H9 (cell line): ENCODE measurements around the gene SOX30. TPM values are rescaled to one million over a fixed set of nuclear protein-coding genes. Genes with fewer than 3 reads are reported as not detected.

Experiments used
- DNase-seq: peaks from one replicate; pipeline ENCODE4 v3.0.0-alpha.2; 2017
- H2AFZ ChIP-seq: one replicate; pipeline ENCODE4 v1.6.1; 2013; ENCODE audit warnings: mild to moderate bottlenecking, low read length, control low read depth, moderate library complexity
- H2AK5ac ChIP-seq: 2 replicates; pipeline ENCODE4 v1.6.1; 2013; ENCODE audit warnings: low read length, control low read depth, mixed read lengths; ENCODE audit not compliant: insufficient read length
- H2BK120ac ChIP-seq: one replicate; pipeline ENCODE4 v1.6.1; 2013; ENCODE audit warnings: low read depth, mild to moderate bottlenecking, low read length, control low read depth, inconsistent platforms; ENCODE audit not compliant: poor library complexity, severe bottlenecking
- H2BK12ac ChIP-seq: 2 replicates; pipeline ENCODE4 v1.6.1; 2013; ENCODE audit warnings: low read length, control low read depth, mixed read lengths, low read depth; ENCODE audit not compliant: insufficient read length
- H2BK15ac ChIP-seq: 2 replicates; pipeline ENCODE4 v1.6.1; 2013; ENCODE audit warnings: low read depth, low read length, control low read depth
- H2BK20ac ChIP-seq: one replicate; pipeline ENCODE4 v1.6.1; 2013; ENCODE audit warnings: low read depth, mild to moderate bottlenecking, low read length, control low read depth, inconsistent platforms; ENCODE audit not compliant: poor library complexity, severe bottlenecking
- H2BK5ac ChIP-seq: 2 replicates; pipeline ENCODE4 v1.6.1; 2013; ENCODE audit warnings: low read length, control low read depth, mixed read lengths; ENCODE audit not compliant: insufficient read length
- H3K14ac ChIP-seq: 2 replicates; pipeline ENCODE4 v1.6.1; 2013; ENCODE audit warnings: low read length, control low read depth; ENCODE audit not compliant: insufficient read depth
- H3K18ac ChIP-seq: 2 replicates; pipeline ENCODE4 v1.6.1; 2013; ENCODE audit warnings: low read depth, mild to moderate bottlenecking, mixed read lengths, low read length, control low read depth; ENCODE audit not compliant: insufficient read length
- H3K23ac ChIP-seq: 2 replicates; pipeline ENCODE4 v1.6.1; 2013; ENCODE audit warnings: low read length, control low read depth, mixed read lengths, low read depth; ENCODE audit not compliant: insufficient read length
- H3K23me2 ChIP-seq: 2 replicates; pipeline ENCODE4 v1.6.1; 2013; ENCODE audit warnings: low read depth, mild to moderate bottlenecking, mixed read lengths, low read length, control low read depth; ENCODE audit not compliant: insufficient read length, poor library complexity, severe bottlenecking
- H3K27ac ChIP-seq: 2 replicates; pipeline ENCODE4 v1.5.1; 2013; ENCODE audit warnings: low read length, control low read depth, mixed read lengths, low read depth; ENCODE audit not compliant: insufficient read length
- H3K27me3 ChIP-seq: 2 replicates; pipeline ENCODE4 v1.6.1; 2013; ENCODE audit warnings: low read length, control low read depth, inconsistent platforms; ENCODE audit not compliant: insufficient read depth
- H3K4ac ChIP-seq: 2 replicates; pipeline ENCODE4 v1.6.1; 2013; ENCODE audit warnings: low read depth, mild to moderate bottlenecking, control low read depth, inconsistent platforms, low read length, moderate library complexity
- H3K4me1 ChIP-seq: 2 replicates; pipeline ENCODE4 v1.6.1; 2013; ENCODE audit warnings: low read length, control low read depth, inconsistent platforms; ENCODE audit not compliant: insufficient read depth
- H3K4me2 ChIP-seq: 2 replicates; pipeline ENCODE4 v1.6.1; 2013; ENCODE audit warnings: low read length, control low read depth, mixed read lengths; ENCODE audit not compliant: insufficient read length, insufficient read depth
- H3K56ac ChIP-seq: 2 replicates; pipeline ENCODE4 v1.6.1; 2013; ENCODE audit warnings: low read depth, mild to moderate bottlenecking, mixed read lengths, low read length, control low read depth; ENCODE audit not compliant: insufficient read length
- H3K79me1 ChIP-seq: 2 replicates; pipeline ENCODE4 v1.6.1; 2013; ENCODE audit warnings: low read depth, mild to moderate bottlenecking, moderate library complexity, low read length, control low read depth, inconsistent platforms; ENCODE audit not compliant: insufficient read depth, poor library complexity, severe bottlenecking
- H3K79me2 ChIP-seq: 2 replicates; pipeline ENCODE4 v1.6.1; 2013; ENCODE audit warnings: low read length, control low read depth, inconsistent platforms; ENCODE audit not compliant: insufficient read depth
- H3K9ac ChIP-seq: 2 replicates; pipeline ENCODE4 v1.6.1; 2013; ENCODE audit warnings: low read length, control low read depth, mixed read lengths; ENCODE audit not compliant: insufficient read length; ENCODE audit errors: extremely low read depth
- H3K9me3 ChIP-seq: one replicate; pipeline ENCODE4 v1.6.1; 2013; ENCODE audit warnings: low read depth, low read length, inconsistent platforms; ENCODE audit not compliant: control insufficient read depth
- H3T11ph ChIP-seq: one replicate; pipeline ENCODE4 v1.6.1; 2013; ENCODE audit warnings: mild to moderate bottlenecking, low read length, control low read depth, inconsistent platforms
- H4K20me1 ChIP-seq: one replicate; pipeline ENCODE4 v1.6.1; 2013; ENCODE audit not compliant: control insufficient read depth, insufficient read length, insufficient read depth
- H4K5ac ChIP-seq: 2 replicates; pipeline ENCODE4 v1.6.1; 2013; ENCODE audit warnings: low read depth, mild to moderate bottlenecking, mixed read lengths, low read length, control low read depth; ENCODE audit not compliant: insufficient read length
- H4K8ac ChIP-seq: replicated peaks from 2 replicates; pipeline ENCODE4 v1.6.1; 2013; ENCODE audit warnings: low read length, control low read depth, mixed read lengths, low read depth; ENCODE audit not compliant: insufficient read length
- H4K91ac ChIP-seq: 2 replicates; pipeline ENCODE4 v1.6.1; 2013; ENCODE audit warnings: low read depth, mild to moderate bottlenecking, moderate library complexity, mixed read lengths, low read length, control low read depth; ENCODE audit not compliant: insufficient read length
- H3K27ac Mint-ChIP-seq, 3 experiments: 2 replicates in 2 of 3; 3 replicates in 1 of 3; pipeline ENCODE4 v1.8.0; 2020 to 2021; ENCODE audit warnings: mixed read lengths in 3 of 3, mild to moderate bottlenecking in 1 of 3, moderate library complexity in 1 of 3
- H3K27me3 Mint-ChIP-seq: 2 replicates; pipeline ENCODE4 v1.8.0; 2021; ENCODE audit warnings: low read depth, mild to moderate bottlenecking, moderate library complexity, mixed read lengths
- H3K36me3 Mint-ChIP-seq, 3 experiments: 2 replicates in 2 of 3; 3 replicates in 1 of 3; pipeline ENCODE4 v1.8.0; 2020 to 2021; ENCODE audit warnings: low read depth in 3 of 3, mixed read lengths in 3 of 3; ENCODE audit not compliant: insufficient read depth in 1 of 3
- H3K4me1 Mint-ChIP-seq, 2 experiments: 2 replicates each; pipeline ENCODE4 v1.8.0; 2020; ENCODE audit warnings: mixed read lengths in 2 of 2
- H3K4me3 Mint-ChIP-seq, 2 experiments: 2 replicates in 1 of 2; 3 replicates in 1 of 2; pipeline ENCODE4 v1.8.0; 2020 to 2021; ENCODE audit warnings: mild to moderate bottlenecking in 2 of 2, mixed read lengths in 2 of 2, moderate library complexity in 1 of 2
- H3K9me3 Mint-ChIP-seq, 2 experiments: 2 replicates in 1 of 2; 3 replicates in 1 of 2; pipeline ENCODE4 v1.8.0; 2020; ENCODE audit warnings: mild to moderate bottlenecking in 2 of 2, mixed read lengths in 2 of 2, moderate library complexity in 1 of 2
- whole genome bisulfite sequencing: extraction: QIAGEN DNeasy Blood & Tissue Kit; methylation state at CpG from one replicate; pipeline ENCODE4 v1.1.7; 2013; ENCODE audit warnings: missing lambda C conversion rate, low lambda C conversion rate, mixed read lengths; ENCODE audit not compliant: insufficient read length; ENCODE audit errors: extremely low coverage; 5-methylcytosine and 5-hydroxymethylcytosine counted together
- total RNA-seq: library from RNA; stranded (reverse); gene quantifications from 2 replicates; pipeline ENCODE4 v1.2.1, GENCODE V29; 2021
- TF ChIP-seq, protein P1 (sequence below): fragments of 200-600 bp; sonication (generic); conservative IDR thresholded peaks from 3 replicates; pipeline ENCODE4 v1.8.0; 2021; ENCODE audit warnings: antibody characterized with exemption, mild to moderate bottlenecking

SOX30 gene
- total RNA-seq, 1 experiment from 2014 or later: not detected

DNA sequence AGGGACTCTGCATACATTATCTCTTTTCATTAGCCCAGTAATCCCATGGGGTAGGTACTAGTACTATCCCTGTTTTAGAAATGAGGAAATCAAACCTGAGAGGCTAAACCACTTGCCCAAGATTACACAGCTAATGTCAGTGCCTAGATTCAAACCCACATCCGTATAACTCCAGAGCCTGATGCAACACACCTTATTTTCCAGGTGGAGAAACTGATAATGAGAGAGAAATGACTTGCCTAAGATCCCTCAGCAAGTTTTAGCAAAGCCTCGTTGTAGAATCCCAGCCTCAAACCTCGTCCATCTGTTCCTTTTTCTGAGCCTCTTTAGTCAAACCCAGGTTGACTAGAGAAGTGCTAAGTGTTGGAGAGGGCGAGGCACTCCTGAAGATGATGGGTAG lies 75.6 kb downstream of the SOX30 start:
- no peak overlapping the region for H3T11ph ChIP-seq
- no peaks in the 10 kb centered on the region for H3K9me3 ChIP-seq
- H2BK15ac ChIP-seq: no peak overlapping the region
- H4K91ac ChIP-seq: no peak overlapping the region
- no peak overlapping the region for H4K8ac ChIP-seq
- H3K9ac ChIP-seq: no peak overlapping the region
- H3K4me1 ChIP-seq: no peaks in the 10 kb centered on the region; the same call in 1 of the 2 replicates
- H3K4me1 Mint-ChIP-seq: peaks cover 32 to 37% of the 10 kb centered on the region in 2 experiments
- H3K4me2 ChIP-seq: no peak overlapping the region
- H3K27ac ChIP-seq: no peak overlapping the region
- no peak overlapping the region for H3K18ac ChIP-seq
- H3K36me3 Mint-ChIP-seq: 0 out of 7 replicates have a peak, but pooled peaks cover 0 to 2% (median 0%) of the 10 kb centered on the region in 3 experiments
- H3K56ac ChIP-seq: no peak overlapping the region
- H3K9me3 Mint-ChIP-seq: no peaks in the 10 kb centered on the region; a peak in 1 of 5 replicates
- peaks cover 3% of the 10 kb centered on the region for H3K23me2 ChIP-seq
- no peak overlapping the region for H2BK20ac ChIP-seq
- no peak overlapping the region for H2BK12ac ChIP-seq
- DNase-seq: no peak
- WGBS: no CpG with 5 or more reads among the region's 4 CpGs
- no peak overlapping the region for H3K4ac ChIP-seq
- no peak overlapping the region for H2AFZ ChIP-seq
- no peaks in the 10 kb centered on the region; the same call in 1 of the 2 replicates for H3K27me3 ChIP-seq
- no peak overlapping the region for H3K23ac ChIP-seq
- no peak overlapping the region for H2AK5ac ChIP-seq
- no peaks in the 10 kb centered on the region for H3K79me1 ChIP-seq
- H3K27ac Mint-ChIP-seq: 0 out of 7 replicates have a peak overlapping the region, but pooled peaks of 1 of the 3 experiments have one; percentile 15
- H3K4me3 Mint-ChIP-seq: peak overlapping the region; percentile 88 to 91; a peak in 2 of 5 replicates
- no peaks in the 10 kb centered on the region for H4K20me1 ChIP-seq
- H2BK120ac ChIP-seq: no peak overlapping the region
- H2BK5ac ChIP-seq: no peak overlapping the region
- peaks cover 28% of the 10 kb centered on the region for H3K27me3 Mint-ChIP-seq
- TF ChIP-seq, protein P1, sequence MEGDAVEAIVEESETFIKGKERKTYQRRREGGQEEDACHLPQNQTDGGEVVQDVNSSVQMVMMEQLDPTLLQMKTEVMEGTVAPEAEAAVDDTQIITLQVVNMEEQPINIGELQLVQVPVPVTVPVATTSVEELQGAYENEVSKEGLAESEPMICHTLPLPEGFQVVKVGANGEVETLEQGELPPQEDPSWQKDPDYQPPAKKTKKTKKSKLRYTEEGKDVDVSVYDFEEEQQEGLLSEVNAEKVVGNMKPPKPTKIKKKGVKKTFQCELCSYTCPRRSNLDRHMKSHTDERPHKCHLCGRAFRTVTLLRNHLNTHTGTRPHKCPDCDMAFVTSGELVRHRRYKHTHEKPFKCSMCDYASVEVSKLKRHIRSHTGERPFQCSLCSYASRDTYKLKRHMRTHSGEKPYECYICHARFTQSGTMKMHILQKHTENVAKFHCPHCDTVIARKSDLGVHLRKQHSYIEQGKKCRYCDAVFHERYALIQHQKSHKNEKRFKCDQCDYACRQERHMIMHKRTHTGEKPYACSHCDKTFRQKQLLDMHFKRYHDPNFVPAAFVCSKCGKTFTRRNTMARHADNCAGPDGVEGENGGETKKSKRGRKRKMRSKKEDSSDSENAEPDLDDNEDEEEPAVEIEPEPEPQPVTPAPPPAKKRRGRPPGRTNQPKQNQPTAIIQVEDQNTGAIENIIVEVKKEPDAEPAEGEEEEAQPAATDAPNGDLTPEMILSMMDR: no peak
- no peaks in the 10 kb centered on the region for H3K79me2 ChIP-seq
- no peak overlapping the region for H4K5ac ChIP-seq
- no peak overlapping the region for H3K14ac ChIP-seq

Other genes with a start within 250 kb of the SOX30 start
- not detected in 2 replicates for gene NIPAL4, start 192.2 kb downstream of the SOX30 start, total RNA-seq
- gene ADAM19, start 76.7 kb downstream of the SOX30 start, total RNA-seq: 9.5 and 9.9 TPM in 2 replicates
- not detected in 2 replicates for gene C5orf52, start 19.1 kb upstream of the SOX30 start, total RNA-seq
- gene THG1L, start 79.0 kb upstream of the SOX30 start, total RNA-seq: 12.9 and 13.5 TPM in 2 replicates
- gene LSM11, start 91.3 kb upstream of the SOX30 start, total RNA-seq: 4.5 and 4.7 TPM in 2 replicates
- 74.0 and 79.1 TPM in 2 replicates for gene CLINT1, start 206.7 kb upstream of the SOX30 start, total RNA-seq